ENCODE measurements around the gene DOCK3.
"Not testable (repeated sequence)": the region's sequence is repeated elsewhere in the genome, so short reads cannot be mapped to it uniquely, and the experiment has no call there.

Gene DOCK3

DNA sequence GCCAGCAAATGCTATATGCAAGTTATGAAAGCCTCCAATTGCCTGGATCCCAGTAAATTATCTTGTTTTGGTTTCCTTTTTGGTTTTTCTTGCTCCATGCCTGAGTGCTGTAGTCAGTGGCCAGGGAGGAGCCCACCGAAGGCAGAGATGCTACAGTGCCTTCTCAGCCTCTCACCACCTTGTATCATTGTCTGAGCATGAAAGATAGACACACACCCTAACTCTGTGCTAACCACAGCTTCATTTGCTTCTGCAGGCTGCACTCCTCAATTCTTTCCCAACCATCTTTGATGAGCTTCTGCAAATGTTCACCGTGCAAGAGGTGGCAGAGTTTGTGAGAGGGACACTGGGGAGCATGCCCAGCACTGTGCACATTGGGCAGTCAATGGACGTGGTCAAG, 595.8 kb downstream of the DOCK3 start:
- DNase-seq = no peak

DNA sequence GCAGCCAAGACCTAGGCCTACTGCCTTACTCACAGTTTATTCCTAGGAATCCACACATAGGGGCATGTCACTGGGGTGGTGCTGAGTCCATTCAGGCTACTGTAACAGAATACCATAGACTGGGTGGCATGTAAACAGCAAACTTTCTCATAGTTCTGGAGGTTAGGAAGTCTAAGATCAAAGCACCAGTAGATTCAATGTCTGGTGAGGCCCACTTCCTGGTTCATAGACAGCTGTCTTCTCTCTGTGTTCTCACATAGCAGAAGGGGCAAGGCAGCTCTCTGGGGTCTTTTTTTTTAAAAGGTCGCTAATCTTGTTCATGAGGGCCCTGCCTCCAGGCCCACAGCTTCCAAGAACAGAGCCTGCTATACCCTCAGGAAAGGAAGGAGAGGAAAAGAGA, 596.4 kb downstream of the DOCK3 start:
- peak; percentile 11 for DNase-seq

DNA sequence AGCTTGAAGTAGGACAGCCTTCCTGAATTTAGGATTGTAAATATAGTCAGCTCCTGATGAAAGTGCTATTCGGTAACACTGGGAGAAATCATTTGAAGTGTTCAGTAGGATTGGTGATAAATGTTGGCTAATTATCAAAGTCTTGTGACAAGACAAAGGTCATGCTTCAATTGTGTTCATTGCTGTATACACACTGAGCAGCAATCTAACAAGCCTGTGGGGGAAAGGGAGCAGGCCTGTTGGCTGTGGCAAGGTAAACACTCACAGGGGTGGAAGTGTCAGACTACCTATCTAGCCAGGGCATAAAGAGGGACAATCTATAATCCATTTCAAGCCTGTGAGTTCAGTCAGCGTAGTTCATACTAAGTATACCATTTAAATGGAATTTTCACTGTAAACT, 599.3 kb downstream of the DOCK3 start:
- DNase-seq = no peak

DNA sequence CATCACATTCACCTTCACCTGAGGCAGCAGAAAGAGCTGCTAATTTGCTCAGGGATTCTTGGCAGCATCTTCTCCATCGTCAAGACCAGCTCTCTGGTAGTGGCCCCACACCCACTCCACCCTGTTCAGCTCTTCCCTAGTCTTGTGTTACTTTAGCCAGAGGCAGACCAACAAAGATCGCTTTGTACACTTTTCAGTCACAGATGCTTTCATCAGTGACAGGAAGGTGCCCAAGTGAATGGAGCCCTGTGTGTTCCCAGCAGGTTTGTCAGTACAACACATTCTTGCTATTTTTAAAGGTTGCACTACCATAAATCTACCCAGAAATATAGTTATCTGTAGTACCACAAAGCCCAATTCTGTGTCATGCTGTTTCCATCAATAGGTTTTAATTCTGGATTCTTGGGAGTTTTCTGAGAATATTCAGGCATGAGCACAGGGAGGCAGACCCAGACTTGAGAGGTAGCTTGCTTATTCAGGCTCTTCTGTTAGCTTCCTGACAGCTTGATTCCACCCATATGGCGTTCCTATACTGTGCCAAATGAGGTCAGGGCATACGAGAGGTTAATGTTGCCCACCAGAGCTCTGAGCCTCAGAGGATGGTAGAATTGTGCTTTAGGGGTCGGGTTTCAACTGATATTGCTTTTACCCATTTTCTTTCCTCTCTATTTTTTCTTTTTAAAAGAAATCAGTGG, 600.5 kb downstream of the DOCK3 start:
- no peak for DNase-seq

DNA sequence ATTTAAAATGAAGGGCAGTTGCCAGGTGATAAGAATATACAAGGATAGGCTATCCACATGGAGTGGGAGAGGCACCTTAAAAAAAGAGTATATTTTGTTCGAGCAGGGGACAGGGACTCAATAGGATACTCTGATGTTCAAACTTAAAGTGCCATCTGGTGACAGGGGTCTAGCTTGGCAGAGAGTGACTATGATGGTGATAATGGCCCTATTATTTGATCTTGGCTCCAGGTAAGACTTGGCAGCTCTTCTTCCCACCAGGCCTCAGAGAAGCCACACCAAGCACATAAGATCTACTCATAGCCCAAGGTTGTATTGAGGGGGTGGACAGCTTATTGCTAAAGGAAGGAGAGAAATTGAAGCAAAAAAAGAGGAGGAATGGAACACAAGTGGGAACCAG, 601.3 kb downstream of the DOCK3 start:
- peak; percentile 6 for DNase-seq

DNA sequence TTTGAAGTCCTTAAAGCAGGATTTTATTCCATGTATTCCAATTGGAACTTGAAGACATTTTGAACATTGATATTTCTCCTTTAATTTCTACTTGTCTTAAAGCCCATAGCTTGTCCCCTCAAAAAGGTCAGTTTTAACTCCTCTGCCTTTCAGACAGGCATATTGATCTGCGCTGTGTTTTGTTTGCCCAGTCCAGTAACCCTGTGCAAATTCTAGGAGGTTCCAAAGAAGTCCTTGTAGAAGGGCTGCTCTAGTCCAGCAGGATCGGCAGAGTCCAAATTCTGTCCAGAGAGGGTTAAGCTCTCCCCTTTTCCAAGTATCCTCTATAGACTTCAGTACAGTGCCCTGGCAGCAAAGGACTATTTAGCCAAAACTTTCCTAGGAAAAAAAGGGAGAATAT, 604.7 kb downstream of the DOCK3 start:
- no peak for DNase-seq

DNA sequence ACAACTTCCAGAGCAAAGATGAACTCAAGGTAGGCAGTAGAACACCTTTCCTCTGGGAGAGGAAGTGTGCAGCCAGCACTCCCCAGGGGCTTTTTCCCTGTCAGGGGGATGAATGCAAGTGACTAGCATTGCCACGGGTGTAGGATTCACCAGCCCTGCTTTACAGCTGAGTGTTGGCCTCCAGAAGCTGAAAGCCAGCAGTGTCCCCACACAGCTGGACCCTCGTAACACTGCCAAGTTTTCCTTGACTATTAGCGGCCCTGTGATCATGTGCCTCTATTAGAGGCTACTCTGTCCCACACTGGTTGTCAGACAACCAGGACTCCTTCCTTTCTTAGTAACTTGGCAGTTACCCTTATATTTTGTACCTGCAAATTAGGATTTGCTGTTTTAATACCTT, 605.4 kb downstream of the DOCK3 start:
- no peak for DNase-seq

DNA sequence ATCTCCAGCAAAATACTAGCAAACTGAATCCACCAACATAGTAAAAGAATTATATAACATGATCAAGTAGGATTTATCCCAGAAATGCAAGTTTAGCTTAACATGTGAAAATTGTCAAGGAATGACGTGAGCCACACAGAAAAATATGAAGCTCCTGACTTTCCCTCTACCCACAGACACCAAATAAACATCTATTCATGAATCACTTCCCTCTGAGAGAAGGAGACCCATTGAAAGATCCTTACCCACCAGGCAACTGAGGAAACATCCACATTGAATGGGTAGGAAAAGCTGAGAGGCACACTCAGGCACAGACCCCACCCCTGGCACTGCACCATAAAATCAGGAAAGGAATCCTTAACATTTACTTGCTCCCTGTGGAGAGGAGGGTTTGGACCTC, 608.2 kb downstream of the DOCK3 start:
- DNase-seq = no peak

DNA sequence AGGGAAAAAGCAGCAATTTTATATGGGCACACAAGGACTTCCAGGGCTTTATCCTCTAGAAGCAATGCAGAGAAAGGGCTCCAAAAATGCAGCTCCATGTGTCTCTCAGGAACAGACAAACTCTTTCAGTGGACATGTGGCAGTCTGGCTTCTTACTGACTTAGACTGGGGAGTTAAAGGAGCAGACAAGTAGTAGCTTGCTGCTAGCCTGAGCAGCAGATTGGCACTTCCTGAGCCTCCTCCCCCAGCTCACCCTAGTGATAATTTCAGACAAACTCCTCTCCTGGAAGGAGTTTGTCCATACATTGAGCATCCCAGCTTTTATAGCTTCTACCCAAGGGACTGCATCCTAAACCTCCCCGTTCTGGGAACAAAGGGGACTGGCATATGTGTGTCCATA, 608.7 kb downstream of the DOCK3 start:
- no peak for DNase-seq

DNA sequence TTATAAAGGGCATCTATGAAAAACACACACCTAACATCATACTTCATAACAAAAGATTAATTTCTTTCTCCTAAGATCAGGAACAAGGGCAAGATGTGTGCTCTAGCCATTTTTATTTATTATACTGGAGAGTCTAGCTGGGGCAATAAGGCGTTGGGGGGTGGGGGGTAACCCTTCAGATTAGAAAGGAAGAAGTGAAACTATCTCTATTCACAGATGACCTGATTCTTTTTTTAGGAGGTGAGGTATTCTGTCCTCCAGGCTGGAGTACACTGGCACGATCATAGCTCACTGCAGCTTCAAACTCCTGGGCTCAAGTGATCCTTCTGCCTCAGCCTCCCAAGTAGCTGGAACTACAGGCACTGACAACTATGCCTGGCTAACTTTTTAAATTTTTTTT, 620.9 kb downstream of the DOCK3 start:
- no peak for DNase-seq

DNA sequence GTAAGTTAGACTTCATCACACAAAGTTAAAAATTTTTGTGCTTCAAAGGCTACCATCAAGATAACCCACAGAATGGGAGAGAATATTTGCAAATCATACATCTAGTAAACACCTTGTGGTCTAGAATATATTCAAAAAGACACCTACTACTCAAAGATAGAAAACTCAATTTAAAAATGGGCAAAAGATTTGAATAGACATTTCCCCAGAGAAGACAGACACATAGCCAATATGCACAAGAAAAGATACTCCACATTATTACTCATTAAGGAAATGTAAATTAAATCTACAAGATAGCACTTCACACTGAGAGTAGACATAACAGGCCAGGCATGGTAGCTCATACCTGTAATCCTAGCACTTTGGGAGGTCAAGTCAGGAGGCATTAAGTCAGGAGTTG, 622.6 kb downstream of the DOCK3 start:
- DNase-seq = no peak

DNA sequence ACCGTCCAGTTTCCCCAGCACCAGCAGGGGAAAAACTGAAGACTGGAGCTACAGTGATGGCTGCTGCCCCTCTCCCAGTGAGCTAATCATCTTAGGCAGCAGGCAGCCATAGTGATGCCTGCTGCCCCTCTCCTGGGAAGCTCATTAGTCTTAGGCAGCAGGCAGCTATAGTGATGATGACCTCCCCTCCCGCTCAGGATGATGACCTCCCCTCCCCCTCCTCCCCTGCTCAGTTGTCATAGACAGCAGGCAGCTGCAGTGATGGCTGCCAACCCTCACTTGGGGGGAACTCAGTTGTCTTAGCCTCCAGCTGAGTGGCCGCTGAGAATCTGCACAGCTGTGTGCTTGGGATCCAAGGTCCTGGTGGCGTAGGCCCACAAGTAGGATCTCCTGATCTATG, 629.5 kb downstream of the DOCK3 start:
- no peak for DNase-seq

DNA sequence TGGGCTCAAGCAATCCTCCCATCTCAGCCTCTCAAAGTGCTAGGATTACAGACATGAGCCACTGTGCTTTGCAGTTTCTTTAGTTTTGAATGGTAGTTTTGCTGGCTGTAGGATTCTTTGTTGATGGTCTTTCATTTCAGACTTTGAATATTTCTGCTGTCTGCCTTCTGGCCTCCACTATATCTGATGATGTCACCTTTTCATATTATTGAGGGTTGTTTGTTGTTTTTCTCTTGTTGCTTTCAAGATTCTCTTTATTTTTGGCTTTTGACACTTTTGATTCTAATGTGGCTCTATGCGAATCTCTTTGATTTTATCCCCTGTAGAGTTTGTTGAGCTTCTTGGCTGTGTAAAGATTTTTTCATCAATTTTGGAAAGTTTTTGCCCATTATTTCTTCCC, 631.4 kb downstream of the DOCK3 start:
- no peak for DNase-seq

DNA sequence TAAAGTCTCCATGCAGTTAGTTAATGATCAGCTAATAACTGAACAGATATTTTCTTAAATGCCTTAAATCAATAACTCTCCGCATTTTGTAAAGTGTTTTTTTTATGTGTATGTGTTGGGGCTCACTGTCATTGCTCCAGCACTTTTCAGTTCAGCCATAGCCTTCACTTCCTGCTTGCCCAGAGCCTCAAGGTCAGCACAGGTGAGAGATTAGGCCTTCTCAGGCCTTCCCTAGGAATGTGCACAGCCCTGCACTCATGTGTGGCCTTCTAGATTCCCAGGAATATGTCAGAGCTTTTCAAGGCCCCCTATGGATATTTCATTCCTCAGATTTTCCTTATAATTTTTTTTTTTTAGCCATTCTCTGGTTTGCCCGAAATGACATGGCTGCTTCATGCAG, 632.7 kb downstream of the DOCK3 start:
- no peak for DNase-seq

DNA sequence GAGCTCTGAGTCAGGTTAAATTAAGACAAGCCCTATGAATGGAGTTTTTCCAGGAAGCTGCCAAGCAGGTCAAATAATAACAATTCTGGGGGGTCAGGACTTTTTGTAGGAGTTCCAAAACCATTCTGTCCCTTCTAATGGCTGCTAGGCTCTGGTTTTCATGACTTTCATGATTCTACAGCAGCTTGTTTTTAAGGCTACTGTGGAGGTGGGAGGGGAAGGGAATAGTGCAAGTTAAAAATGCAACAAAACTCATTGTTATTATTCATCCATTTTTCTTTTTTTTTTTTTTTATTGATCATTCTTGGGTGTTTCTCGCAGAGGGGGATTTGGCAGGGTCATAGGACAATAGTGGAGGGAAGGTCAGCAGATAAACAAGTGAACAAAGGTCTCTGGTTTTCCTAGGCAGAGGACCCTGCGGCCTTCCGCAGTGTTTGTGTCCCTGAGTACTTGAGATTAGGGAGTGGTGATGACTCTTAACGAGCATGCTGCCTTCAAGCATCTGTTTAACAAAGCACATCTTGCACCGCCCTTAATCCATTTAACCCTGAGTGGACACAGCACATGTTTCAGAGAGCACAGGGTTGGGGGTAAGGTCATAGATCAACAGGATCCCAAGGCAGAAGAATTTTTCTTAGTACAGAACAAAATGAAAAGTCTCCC, 633.3 kb downstream of the DOCK3 start:
- DNase-seq = not testable (repeated sequence)

DNA sequence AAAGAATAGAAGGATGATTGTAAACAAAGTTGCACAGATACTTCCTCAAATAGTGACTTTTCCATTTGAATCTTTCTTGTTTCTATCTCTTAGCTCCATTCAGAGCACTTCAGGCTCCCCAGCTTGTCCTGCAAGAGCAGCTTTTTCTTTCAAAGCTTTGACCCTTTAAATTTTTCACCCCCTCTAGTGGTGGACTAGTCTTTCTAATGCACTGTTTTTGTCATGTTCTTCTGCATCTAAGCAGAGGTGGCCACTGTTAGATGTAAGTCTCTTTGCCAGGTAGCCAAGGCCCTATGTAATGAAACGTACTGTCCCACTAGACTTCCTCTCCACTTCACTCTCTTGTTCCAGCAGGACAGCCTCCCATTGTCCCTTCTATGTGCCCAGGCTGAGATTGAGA, 636.3 kb downstream of the DOCK3 start:
- DNase-seq = peak; percentile 51

DNA sequence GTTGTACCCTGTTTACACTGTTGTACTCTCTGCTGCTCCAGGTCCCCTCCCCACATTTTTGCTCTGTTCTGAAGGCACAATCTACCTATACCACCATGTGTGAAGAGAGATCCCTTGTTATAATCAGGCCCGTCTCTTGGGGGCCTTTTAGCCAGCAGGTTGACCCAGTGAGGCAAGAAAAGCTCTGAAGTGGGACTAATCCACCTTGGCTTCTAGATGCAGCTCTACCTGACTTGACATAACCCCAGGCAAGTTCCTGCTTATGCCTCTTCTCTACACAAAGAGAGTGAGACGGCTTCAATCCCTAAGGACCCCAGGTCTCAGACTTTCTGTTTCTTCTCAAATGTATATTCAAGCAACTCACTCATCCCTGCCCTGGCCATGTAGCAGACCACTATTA, 653.5 kb downstream of the DOCK3 start:
- no peak for DNase-seq

DNA sequence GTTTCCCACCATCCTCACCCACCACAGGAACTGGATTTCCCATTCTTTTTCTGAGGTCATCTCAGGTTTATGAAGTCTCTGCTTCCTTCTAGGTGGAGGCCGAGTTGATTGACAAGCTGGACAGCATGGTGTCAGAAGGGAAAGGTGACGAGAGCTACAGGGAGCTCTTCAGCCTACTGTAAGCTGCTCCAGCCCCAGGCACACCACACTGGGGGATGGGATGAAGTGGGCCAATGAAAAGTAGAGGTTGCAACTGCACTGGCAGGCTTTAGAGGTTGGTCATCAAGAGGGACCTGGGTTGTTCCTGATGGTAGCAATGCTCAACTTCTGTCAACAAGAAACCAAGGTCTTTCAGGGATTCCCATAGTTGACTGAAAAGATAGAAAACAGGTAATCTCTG, 655.3 kb downstream of the DOCK3 start:
- DNase-seq = no peak

DNA sequence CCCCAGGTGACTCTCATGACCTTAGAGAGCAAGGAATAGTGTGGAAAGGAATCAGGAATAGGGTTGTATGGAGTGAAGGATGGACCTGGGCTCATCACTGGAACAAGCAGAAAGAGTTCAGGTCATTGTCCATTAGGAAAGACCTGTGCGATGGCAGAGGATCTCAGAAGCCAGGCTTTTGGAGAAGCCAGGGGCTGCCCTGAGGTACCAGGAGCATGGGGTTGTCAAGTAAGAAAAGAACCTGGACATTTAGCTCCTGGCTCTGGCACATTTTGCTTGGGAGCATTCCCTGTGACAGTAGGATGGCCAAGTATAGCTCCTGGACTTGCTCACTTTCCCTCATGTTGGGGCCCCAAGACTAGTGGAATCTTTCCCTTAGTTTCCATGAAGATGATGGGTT, 657.4 kb downstream of the DOCK3 start:
- DNase-seq = no peak

DNA sequence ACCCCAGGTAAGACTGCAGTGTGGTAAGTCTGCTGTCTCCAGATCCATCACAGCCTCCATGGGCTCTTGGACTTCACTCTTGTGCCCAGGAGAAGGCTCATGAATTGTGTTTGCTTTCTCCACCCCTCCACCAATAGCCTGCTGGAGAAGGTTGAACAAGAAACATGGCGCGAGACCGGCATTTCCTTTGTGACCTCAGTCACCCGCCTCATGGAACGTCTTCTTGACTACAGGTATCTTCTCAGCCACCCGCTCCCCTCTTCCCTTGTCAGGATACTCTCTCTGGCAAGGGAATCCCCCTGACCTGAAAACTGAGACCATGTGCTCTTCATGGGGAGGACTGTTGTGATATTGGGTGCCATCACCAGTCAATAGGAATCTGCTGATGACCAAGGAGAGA, 658.3 kb downstream of the DOCK3 start:
- no peak for DNase-seq

DNA sequence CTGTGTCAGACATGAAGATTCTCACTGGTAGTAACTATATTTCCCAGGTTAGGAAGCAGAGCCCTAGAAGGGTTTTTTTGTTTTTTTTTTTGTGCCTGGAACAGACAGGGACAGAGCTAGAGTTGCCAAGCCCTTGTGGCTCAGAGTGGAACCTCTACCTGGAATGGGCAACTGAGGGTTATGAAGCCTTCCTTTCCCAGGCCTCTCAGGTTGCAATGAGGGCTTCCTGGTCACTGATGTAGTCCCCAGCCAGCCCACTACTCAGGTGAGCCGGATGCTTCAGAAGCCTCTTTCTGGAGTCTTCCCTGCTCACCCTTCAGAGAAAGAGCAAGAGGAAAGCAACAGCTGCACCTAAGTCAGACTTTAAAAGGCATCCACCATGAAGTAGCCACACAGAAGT, 661.5 kb downstream of the DOCK3 start:
- no peak for DNase-seq

DNA sequence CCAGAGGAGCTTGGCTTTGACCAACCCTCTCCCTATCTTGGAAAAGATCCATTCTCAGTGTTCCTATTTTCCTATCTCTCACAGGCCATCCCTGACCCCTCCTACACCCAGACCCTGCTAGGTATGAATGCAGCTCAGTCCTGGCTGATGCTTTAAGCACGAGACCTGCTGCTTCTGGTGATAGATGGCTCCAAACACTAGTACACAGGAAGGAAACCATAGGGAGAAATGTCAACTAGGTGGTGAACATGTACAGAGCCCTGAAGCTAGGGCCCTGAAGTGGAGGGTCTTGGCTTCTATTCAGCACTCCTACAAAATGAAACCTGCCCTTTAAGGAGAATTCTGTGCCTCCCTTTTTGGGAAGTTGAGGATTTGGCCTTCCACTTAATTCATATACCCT, 662.9 kb downstream of the DOCK3 start:
- DNase-seq = no peak

DNA sequence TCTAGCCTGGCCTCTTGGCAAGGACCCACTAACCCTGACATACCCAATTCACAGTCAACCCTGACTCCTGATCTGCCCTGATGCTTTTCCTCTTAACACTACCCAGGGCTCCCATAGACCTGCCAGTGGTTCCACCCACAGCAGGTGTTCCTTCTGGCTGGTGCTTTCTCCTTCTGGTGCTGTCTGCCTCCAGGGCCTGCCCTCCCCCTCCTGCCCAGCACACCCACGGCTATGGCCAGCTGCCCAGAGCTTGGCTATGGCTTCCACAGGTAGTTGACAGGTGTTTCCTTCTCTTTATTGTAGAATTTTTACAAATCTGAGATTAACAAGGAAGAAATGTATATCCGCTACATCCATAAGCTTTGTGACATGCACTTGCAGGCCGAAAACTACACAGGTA, 663.9 kb downstream of the DOCK3 start:
- no peak for DNase-seq

DNA sequence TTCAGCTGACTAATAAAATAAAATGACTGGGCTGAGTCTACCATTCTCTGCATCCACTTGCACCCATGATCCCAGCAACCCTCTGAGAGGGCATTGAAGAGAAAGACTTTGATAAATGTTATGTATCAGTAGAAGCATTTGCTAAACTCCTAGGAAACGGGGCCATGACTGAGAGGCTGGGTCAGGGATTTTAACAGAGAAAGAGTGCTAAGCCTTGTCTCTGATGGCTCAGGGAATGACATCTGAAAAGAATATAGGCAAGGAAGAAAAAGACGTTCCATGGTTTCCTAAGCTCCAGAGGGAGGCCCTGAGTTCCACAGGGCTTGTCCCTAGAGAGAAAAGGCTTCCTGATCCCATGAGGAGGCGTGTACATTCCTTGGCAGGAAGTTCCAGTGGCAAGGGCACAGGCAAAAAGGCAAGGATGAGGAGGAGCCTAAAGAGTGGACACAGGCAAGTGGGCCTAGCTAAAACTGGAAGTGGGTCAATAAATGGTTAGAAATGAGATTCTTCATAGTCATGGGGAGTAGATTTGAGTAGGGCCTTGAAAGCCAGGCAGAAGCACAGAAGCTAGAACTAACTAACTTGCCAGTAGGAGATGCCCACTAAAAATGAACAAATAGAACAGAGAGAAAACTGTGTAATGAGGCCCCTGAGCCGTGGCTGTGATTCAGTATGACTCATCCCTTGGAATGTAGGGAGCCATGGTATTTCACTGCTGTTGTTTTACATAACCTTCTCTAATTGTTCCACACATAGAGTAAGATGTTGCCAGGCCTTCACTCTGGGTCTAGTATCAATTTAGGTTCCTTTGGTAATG, 665.5 kb downstream of the DOCK3 start:
- no peak for DNase-seq
